Stimulated activated CD8-positive, alpha-beta memory T cell treated with anti-CD3 and anti-CD28 coated beads, Interleukin-12 subunit alpha, Interleukin-12 subunit beta, amount 100 ng/mL, for 4 hours (primary cell): ENCODE results near the gene CISH.

Source experiments
- DNase-seq: peaks from one replicate; pipeline ENCODE4 v3.0.0-alpha.2; 2020; ENCODE audit warnings: low read depth

CISH gene

DNA sequence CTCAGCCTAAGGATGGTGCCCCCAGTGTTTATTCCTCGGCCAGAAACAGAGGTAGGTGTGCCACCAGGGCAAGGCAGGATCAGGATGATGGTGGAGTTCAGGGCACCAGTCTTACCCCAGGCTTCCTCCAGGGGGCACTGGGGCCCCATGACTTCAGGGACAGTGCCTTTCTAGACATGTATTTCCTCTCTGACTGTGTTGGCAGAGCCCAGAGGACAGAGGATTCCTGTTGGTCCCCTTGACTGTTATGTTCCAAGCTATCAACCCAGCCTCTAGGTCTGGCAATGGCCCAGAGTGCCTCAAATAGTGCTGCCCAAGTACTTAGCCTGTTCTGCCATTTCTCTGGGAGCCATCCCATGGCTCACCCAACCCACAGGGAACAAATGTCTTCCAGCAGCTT, 39.4 kb downstream of the CISH start:
- peak; percentile 64 for DNase-seq

DNA sequence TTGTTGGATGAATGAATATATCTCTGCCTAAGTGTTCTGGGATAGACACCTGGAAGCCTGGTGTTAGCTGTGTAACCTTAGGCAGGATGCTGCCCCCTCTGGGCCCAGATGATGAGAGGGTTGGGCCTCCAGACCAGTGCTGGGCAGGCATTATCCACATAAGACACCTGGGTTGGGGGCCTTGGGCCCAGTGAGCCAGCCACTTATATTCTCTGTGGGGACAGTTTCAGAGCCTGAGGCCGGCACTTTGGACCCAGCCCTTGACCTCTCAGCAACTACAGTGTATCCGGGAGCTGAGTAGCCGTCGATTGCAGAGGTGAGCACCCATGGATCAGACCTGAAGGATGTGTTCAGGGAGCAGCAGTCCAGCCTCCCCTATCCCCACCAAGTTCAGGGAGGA, 40.1 kb downstream of the CISH start:
- DNase-seq, result no peak

DNA sequence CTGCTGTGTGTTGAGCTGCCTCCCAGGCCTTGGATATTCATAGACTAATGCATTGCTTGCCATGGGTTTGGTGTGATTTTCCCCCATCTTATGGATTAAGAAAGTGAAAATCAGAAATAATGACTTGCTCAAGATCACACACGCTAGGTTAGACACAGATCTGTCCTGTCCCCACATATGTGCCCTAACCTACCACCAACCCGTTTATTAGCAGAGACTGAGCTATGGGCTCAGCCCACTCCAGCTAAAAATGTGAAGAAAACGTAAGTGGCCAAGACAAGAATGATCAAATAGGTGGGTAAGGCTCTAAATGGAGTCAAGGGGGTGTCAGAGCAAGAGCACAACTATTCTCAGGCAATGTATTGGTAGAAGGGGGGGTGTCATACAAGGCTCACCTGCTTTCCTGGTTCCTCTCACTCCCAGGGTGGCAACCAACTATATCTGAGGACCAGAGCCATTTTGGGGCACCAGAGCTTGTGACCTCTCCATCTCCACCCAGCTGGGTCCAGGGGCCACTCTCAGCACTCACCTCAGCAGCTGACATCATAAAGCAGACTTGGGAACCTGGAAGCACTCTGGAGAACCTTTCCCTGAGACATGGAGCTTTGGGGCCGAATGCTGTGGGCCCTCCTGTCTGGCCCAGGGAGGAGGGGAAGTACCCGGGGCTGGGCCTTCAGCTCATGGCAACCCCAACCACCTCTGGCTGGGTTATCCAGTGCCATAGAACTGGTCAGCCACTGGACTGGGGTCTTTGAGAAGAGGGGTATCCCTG, 40.9 kb downstream of the CISH start:
- DNase-seq, result no peak

DNA sequence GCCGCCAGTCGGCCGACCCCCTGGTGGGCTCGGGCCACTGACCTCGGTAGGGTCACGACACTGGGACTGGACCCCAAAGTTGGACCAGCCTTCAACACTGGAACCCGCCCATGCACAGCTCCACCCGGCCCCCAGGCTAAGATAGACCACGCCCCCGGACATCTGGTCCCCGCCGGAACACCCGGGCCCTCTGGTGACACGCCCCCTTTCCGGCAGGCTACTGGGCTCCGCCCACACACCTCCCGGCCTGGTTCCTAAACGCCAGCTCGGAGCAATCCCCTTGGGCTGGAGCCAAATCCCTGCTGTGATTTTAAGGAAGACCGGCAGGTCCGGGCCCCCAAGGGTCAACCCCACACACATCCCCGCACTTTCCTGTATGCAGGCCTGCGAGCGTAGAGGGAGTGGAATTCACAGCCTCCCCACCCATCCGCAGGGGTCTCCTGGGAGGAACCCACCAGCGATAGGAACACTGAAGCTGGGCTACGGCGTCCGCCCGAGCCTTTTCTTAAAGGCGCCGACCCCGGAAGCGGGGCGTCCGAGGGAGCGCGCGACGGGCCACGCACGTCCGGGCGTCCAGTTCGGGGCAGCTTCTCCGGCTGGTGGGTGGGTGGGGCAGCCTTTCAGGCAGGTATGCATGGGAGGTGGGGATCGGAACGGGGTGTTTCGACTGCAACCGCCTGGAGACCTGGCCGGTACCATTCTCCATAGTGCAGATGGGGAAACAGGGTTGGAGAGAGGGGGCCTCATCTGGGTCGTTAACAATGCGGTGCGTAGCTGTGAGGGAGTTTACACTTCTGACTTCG, 42.4 kb downstream of the CISH start, which contains the start of gene HEMK1:
Gene HEMK1, plus strand, starts transcription at position 576 of the 803 bp plus-strand sequence. CDS start 1,583 bp downstream, outside the sequence.
- peak; percentile 82 for DNase-seq

DNA sequence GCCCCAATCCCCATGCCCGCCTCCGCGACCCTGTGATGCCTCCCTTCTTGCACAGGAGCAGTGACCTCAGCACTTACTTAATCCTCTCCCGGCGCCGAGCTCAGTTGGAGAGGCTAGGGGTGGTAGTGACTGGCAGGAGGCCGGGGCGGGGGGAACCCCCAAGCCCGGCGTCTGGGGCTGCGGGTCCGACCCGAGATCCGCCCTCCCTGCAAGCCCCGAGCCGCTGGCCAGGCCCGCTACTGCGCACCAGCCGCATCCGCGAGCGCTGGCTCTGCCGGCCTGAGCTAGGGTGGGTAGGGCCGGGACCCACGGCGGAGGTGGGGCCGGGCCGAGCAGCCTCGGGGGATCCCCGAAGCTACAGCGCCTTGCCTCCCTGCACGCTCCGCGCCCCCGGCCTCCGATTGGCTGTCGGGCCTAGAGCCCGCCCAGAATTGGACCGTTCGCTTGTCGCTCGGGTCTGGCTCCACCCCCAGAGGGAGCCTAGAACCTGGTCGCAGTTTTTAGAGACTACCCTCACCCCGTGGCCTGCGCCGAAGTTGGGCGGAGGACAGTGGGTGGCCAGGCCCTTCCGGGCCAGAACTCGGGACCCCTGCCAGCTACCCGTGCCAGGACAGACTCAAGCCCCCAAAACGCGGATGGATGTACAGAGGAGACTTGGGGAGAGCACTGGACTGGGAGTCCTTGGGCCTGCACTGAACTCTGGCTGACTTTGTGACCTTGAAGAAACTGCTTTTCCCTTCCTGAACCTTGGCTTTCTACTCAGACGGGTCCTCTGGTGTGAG, 44.0 kb downstream of the CISH start, which contains the start of gene C3orf18:
Gene C3orf18, minus strand, starts transcription at position 362 of the 782 bp plus-strand sequence. CDS start 2,048 bp downstream, outside the sequence.
- peak; percentile 89 for DNase-seq

DNA sequence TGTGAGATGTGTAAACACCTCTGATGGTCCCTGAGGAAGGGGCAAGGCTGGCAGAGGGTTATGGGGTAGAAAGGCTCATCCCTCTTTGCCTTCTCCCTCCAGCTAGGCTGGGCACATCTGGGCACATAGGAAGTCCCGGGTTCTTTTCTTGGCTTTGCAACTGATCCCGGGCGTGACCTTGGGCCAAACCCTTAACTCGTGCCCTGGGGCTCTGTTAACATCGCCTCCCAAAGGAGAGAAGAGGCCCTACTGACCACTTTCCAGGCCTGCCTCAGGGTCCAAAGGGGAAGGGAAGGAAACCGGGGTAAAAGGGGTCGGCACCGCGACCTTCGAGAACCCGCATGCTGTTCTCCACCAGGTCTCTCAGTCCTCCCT, 44.6 kb downstream of the CISH start:
- DNase-seq, result no peak

DNA sequence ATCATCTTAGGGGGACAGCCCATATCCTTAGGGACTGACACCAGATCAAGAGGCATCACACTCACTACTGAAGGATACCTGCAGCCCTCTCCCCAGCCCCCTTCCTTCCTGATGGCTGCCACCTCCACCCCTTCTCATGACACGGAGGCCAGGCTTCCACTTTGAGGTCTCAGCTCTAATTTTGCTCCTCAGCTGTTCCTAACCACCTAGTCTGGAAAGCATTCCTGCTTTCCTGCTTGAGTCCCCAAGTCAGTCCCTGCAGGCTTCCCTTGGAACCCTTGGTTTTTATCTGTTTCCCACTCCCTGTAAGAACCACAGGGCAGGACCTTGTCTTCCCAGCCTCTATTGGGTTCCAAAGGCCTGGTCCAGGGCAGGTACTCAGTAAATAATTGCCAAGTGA, 47.3 kb downstream of the CISH start:
- DNase-seq, result no peak

DNA sequence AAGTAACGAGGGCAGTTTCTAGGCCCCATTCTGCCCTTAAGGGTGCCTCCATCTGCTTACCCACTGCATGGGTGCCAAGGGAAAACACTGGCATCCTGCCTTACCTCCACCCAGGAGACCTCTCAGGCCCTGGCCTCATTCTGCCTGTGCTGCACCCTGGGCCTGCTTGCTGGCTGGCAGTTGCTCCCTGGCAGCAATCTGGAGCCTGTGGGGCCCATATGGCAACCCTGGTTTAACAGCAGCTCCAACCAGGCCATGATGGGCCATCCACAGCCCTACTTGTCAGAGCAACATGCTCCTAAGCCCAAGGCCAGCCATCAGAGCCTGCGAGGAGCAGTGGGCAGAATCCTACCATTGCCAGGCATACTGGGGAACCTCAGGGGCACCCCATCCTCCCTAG, 47.7 kb downstream of the CISH start:
- no peak for DNase-seq

DNA sequence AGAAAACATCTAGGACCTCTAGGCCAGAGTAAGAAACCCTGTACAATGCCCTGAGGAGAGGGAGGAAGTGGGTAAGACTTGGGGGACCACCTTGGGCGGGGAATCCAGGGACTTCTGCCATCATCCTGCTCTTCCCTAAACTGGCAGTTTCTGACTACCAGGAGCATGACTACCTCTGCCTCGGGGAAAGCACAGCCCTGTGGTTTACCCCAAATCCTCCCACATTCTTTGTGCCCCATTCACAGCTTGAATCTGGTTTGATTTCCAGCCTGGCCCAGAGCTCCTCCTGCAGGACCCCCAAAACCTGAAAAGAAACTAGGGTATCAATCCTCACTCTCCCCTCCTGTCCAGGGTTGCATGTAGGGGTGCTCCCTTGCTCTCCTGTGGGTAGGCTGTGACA, 48.7 kb downstream of the CISH start:
- DNase-seq, result no peak

DNA sequence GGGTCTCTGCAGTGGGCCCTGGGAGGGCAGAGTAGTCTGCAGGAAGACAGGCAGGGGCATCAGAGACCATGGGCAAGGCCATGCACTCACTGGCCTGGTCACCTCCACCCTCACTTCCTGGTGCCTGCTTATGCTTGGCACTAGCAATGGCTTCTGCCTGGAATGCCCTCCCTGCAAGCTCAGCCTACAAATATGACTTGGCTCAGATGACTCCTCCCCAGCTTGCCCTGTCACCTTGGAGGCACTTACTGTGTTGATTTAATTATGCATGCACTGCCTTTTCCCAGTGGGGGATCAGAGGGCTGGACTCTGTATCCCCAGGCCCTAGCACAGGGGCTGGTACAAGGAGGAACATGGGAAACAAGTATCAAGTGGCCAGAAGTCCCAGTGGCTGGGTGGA, 51.9 kb downstream of the CISH start:
- no peak for DNase-seq

DNA sequence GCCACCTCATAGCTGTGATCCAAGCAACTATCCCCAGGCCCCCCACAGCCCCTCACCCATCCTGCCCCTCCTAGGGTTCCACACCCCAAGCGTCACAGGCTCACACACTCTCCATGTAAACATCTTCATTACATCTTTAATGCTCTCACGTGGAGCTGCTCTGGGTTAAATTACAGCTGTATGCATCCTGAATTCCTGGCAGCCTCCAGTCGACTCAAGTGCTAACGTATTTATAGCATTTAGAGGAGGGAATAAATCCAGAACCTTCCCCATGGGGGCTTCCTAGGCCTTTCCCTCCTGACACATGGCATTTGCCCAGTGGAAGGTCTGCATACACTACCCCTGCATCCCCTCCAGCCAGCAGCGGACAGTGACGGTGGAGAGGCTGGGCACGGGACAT, 53.7 kb downstream of the CISH start:
- DNase-seq, result no peak

DNA sequence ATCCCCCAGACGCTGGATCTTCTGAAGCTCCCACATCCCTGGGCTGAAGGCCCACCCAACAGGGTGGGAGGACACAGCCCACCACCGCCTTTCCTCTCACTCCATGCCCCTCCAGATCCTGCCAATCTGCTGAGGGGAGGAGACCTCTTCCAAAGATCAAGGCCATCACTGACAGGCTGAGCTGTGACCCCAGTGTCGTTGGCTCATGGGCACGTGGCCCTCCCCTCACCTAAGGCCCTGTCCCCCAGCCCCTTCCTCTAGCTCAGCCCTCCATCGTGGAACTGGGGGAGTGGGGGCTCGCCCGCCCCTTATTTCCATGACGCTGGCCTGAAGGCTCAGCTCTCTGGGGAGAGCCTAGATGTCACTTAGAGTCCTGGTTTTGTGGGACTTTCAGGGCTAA, 54.5 kb downstream of the CISH start:
- DNase-seq, result no peak
